NCI-H345 treated with DMSO at 0.1 percent for 48 hours (cell line): ENCODE measurements around the gene DACT2.
"Not testable (repeated sequence)": the region's sequence is repeated elsewhere in the genome, so short reads cannot be mapped to it uniquely, and the experiment has no call there.

Source experiments
- DNase-seq: peaks from one replicate; lab custom pipeline; 2025; ENCODE audit not compliant: unreplicated experiment; lab: John Stamatoyannopoulos, UW

The DACT2 gene

GRCh38 chr6:168326294-168327261 is 7.0 kb upstream of the DACT2 start:
- no peak for DNase-seq

GRCh38 chr6:168322966-168323365 is 3.4 kb upstream of the DACT2 start:
- DNase-seq, result no peak

GRCh38 chr6:168320634-168321033 is 1.1 kb upstream of the DACT2 start:
- no peak for DNase-seq

DNA sequence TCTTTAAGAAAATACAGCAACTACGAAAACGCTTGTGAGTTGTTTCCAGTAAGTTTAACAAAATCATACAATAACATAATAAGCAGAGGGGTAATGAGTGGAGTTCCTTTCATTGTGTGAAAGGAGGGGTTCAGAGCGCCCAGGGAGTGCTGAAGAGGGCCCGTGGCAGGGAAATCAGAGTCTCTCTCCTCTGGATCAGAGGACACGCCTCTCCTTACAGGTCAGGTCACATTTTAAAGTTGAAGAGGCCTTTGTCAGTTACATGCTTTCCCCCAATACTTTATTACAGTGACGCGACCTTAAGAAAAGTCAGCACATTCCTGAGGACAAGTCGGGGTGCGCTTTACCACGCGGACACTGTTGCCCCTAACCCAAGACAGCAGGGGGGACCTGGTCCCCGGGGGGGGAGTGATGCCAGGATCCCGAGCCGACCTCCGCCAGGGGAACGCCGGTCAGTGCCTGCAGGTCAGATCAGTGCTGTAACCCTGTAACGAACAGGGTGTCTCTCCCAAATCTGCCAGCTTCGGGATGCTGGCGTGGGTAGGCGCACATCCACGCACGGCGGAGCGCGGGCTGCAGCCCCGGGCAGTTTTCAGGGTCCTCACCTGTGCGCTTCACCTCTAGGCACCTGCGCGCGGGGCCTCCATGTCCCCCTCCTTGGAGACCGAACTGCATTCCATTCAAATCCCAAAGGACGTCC is 848 bp downstream of the DACT2 start:
- no peak for DNase-seq

GRCh38 chr6:168318090-168318489 is 1.5 kb downstream of the DACT2 start:
- DNase-seq, result no peak

DNA sequence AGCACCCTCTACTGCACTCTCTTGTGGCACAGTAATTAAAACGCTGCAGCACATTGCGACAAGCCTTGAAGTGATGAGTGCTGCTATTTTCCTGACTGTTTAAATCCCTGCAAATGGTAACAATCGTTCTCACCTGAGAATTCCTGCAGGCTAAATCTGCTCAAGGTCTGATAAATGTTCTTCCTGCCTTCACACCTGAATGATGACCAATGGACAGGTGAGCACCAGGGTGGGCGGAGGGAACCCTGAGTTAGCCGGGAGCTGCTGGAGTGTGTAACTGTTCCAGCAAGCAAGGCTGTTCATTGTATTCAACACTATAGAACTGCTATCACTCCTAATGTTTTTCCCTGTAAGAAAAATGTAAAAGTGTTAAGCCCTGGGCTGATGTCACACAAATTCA is 4.0 kb downstream of the DACT2 start:
- DNase-seq, result no peak

DNA sequence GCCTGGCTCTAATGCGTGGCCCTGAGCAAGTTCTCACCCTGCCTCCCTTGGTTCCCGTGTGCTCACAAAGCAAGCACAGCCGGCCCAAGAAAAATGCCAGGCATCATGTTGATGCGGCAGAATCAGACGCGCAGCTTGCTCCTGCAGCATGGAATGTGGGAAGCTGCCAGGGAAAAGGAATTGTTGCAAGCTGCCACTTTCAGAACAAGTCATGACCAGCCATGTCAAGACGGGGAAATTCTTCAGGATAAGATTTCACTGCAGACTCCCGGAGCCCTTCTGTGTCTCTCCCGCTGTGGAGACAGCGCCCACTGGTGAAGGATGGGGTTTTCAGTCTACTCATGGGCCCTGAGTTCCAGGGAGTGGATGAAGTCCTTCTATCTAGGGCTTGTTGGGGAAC is 4.6 kb downstream of the DACT2 start:
- no peak for DNase-seq

- DNase-seq, result no peak
These were observed 5.6 kb downstream of the DACT2 start for GRCh38 chr6:168314021-168314420.

GRCh38 chr6:168313431-168314011 is 6.1 kb downstream of the DACT2 start:
- DNase-seq, result no peak

DNA sequence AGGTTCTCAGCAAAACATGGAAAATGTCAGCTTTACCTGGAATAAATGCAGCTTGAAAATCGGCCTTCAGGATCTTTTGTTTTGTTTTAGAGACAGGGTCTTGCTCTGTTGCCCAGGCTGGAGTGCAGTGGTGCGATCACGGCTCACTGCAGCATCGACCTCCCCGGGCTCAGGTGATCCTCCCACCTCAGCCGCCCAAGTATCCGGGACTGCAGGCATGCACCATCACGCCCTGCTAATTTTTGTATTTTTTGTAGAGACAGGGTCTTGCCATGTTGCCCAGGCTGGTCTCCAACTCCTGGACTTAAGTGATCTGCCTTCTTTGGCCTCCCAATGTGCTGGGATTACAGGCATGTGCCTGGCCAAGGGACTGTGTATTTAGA is 7.5 kb downstream of the DACT2 start:
- DNase-seq, result not testable (repeated sequence)

DNA sequence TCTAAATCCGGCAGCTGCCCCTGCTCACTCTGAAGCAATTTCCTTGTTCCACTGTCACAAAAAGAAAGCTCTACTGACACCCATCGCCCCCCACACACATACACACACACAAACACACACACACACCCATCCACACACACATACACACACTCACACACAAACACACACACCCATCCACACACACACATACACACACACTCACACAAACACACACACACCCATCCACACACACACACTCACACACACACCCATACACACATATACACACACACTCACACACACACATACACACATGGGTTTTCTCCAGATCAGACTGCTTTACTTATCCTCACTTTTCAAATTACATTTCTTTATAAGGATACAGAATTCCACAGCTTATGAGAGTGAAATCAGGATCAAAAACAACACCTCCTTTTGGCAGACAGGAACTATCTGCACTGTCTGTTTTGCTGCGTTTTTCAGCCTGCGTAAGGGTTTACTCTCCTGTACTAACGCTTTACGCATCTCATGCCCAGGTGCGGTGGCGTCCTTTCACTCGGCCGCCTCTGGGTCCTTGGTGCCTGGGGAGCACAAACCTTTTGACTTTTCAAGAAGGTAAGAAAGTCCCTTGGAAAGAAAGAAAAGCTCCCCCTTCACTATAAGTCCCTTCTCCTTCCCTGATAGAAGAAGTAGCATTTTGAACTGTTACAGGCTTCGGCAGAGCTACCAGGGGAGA is 8.0 kb downstream of the DACT2 start:
- no peak for DNase-seq

GRCh38 chr6:168310945-168311344 is 8.6 kb downstream of the DACT2 start:
- no peak for DNase-seq

GRCh38 chr6:168310403-168310802 is 9.2 kb downstream of the DACT2 start:
- no peak for DNase-seq

GRCh38 chr6:168309997-168310396 is 9.6 kb downstream of the DACT2 start:
- no peak for DNase-seq

GRCh38 chr6:168309183-168309582 is 10.4 kb downstream of the DACT2 start:
- DNase-seq, result no peak

DNA sequence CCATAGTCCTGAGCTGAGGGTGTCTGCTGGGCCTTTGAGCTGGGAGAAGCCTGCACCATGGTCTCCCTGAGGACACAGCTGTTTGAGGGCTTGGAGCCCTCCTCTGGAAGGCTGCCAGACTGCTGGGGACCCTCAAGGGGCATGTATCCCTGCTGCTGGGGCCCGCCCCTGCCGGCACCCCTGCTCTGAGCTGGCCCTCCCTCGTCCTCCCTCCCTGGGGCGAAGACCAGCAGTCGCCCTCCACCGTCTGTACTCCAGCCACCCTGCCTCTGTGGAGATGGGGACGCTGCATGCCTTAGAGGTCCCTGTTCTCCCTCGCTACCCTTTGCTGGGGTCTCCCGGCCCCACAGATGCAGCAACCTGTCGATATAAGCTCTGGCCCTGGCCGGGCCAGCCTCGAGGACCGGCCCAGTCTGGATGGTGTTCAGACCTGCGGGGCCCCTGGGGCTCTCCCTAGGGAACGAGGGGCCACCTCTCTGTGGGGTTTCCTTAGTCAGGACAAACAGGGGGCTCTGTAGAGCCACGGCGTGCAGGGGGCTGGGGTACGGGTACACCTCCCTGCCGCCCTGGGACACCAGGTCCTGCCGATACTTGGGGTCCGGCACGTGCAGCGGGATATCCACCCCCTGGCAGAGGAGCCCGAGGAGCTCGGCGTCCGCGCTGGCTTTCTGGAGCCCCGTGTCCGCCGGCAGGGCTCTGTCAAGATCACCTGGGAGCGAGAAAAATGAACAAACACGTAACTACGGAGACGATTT is 11.0 kb downstream of the DACT2 start:
- no peak for DNase-seq

DNA sequence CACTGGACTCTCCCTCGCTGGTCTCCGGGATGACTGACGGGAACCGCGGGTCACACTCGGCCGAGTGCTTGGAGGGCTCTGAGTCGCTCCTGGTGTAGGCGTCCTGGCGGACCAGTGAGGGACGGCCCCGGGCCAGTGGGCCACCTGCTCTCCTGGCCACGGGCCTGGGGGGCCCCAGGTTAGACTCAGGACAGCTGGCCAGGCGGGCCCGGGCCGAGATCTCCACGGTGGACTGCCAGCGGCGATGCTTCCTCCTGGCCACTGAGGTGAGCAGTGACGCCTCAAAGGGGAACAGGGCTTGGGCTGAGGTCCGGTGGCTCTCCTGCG is 11.9 kb downstream of the DACT2 start:
- DNase-seq, result no peak

DNA sequence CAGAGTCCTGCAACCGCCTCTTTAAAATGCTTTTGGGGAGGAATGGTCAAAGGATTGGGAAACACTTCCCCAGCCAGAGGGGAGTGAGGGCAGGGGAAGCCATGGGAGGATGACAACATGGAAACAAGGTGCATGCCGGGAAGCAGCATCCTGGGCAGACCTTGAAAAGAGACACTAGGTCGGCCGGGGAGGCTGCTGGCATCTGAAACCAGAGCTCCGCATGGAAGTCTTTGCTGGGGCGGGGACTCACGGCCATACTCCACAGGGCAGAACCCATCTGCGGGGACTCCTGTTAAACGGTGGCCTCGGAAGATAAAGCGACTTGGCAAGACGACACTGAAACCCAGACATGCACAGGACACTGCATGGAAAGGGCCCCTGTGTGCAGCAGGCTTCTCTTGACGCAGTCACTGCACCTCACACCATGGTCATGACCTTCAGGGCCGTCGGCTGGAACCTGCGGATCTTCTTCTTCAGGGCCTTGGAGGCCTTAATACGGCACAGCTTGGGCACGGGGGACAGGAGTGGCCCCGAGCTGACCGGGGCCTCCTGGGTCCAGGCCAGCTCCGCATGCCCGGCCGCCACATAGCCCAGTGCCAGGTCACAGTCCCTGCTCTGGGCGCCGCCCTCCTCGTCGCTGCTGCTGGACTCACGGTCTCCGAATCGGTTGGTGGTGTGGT is 12.4 kb downstream of the DACT2 start:
- no peak for DNase-seq

GRCh38 chr6:168305863-168306262 is 13.7 kb downstream of the DACT2 start:
- no peak for DNase-seq

GRCh38 chr6:168305096-168305749 is 14.4 kb downstream of the DACT2 start:
- DNase-seq, result no peak
